K562 (cell line): ENCODE data around the gene FBXO11. TPM values are rescaled to one million over a fixed set of nuclear protein-coding genes. Genes with fewer than 3 reads are reported as not detected.
A peak's percentile ranks its signal among the peaks of the same experiment; 100 is the strongest.

ENCODE experiments used
- ATAC-seq: fragments of 200-7000 bp; cut with Tn5 transposase; 3 replicates; pipeline ENCODE4 v1.9.1; 2020; ENCODE audit warnings: moderate library complexity
- BruUV-seq: library from RNA; stranded (reverse); fragments of 400-500 nt; replicated peaks from 2 replicates; lab custom pipeline; 2021; lab: Mats Ljungman, UMichigan
- CTCF ChIA-PET: fragments of 300-600 bp; formaldehyde crosslinking; extraction: SDS; loops from one replicate; lab custom pipeline; 2021; ENCODE audit warnings: low intra/inter-chr PET ratio; lab: Yijun Ruan, JAX
- POLR2A ChIA-PET: fragments of 300-600, 350-650 bp; sonication (Branson Sonifier 250); formaldehyde crosslinking; extraction: SDS; loops from one replicate; lab custom pipeline; 2021; ENCODE audit warnings: antibody characterized with exemption, inconsistent platforms; lab: Yijun Ruan, JAX
- DNase-seq, 4 experiments: peaks; one replicate each; pipeline versions ENCODE4 v3.0.0 to v3.0.0-alpha.2; 2011 to 2018; ENCODE audit warnings: low spot score in 3 of 4, mixed read lengths in 3 of 4; ENCODE audit errors: extremely low read depth in 1 of 4
- FAIRE-seq: peaks from 2 replicates; lab custom pipeline; 2011; peaks lifted over from hg19 to GRCh38; lab: Jason Lieb, UNC
- H2AFZ ChIP-seq: 2 replicates; pipeline ENCODE4 v1.6.0; 2011; ENCODE audit warnings: low read depth, low read length, control low read depth, inconsistent platforms
- H3K27ac ChIP-seq: fragments of 200-600 bp; 3 replicates; pipeline ENCODE4 v1.8.0; 2011; ENCODE audit warnings: low read depth, mild to moderate bottlenecking, control low read depth, inconsistent platforms, low read length, moderate library complexity, mixed read lengths; ENCODE audit errors: extremely low read depth
- H3K27me3 ChIP-seq, 2 experiments: fragments of 300-600 bp in 1 of 2; 2 replicates in 1 of 2; 3 replicates in 1 of 2; pipeline versions ENCODE4 v1.6.0 to v1.8.0; 2011; ENCODE audit warnings: inconsistent platforms in 2 of 2, low read length in 2 of 2, mild to moderate bottlenecking in 1 of 2, mixed read lengths in 1 of 2, moderate library complexity in 1 of 2; ENCODE audit not compliant: control insufficient read depth in 2 of 2, insufficient read depth in 2 of 2
- H3K36me3 ChIP-seq: fragments of 300-600 bp; 3 replicates; pipeline ENCODE4 v1.8.0; 2011; ENCODE audit warnings: mild to moderate bottlenecking, low read length, inconsistent platforms; ENCODE audit not compliant: control insufficient read depth, insufficient read depth
- H3K4me1 ChIP-seq, 2 experiments: fragments of 200-600 bp in 1 of 2; replicated peaks in 1 of 2; 2 replicates in 1 of 2; 3 replicates in 1 of 2; pipeline versions ENCODE4 v1.5.1 to v1.8.0; 2011; ENCODE audit warnings: inconsistent platforms in 2 of 2, low read length in 2 of 2, mild to moderate bottlenecking in 1 of 2, mixed read lengths in 1 of 2, moderate library complexity in 1 of 2; ENCODE audit not compliant: control insufficient read depth in 2 of 2, insufficient read depth in 2 of 2
- H3K4me2 ChIP-seq: 2 replicates; pipeline ENCODE4 v1.6.1; 2011; ENCODE audit warnings: low read length, control low read depth, inconsistent platforms, mixed read lengths; ENCODE audit not compliant: insufficient read depth
- H3K4me3 ChIP-seq: fragments of 200-600 bp; sonication (generic), shearing (Covaris generic); 2 replicates; pipeline ENCODE4 v1.5.1; 2016; ENCODE audit warnings: control low read depth, inconsistent platforms
- H3K79me2 ChIP-seq: fragments of 200-600 bp; 3 replicates; pipeline ENCODE4 v1.8.0; 2011; ENCODE audit warnings: low read length, inconsistent platforms; ENCODE audit not compliant: control insufficient read depth, insufficient read depth
- H3K9ac ChIP-seq, 2 experiments: 2 replicates each; pipeline versions ENCODE4 v1.6.0 to v1.6.1; 2011; ENCODE audit warnings: low read depth in 2 of 2, low read length in 2 of 2, control low read depth in 1 of 2, inconsistent platforms in 1 of 2, mild to moderate bottlenecking in 1 of 2, mixed read lengths in 1 of 2; ENCODE audit not compliant: insufficient read depth in 1 of 2
- H3K9me1 ChIP-seq: one replicate; pipeline ENCODE4 v1.6.0; 2011; ENCODE audit warnings: inconsistent platforms, mild to moderate bottlenecking, low read length, moderate library complexity; ENCODE audit not compliant: control insufficient read depth, insufficient read depth
- H3K9me3 ChIP-seq: replicated peaks from 2 replicates; pipeline ENCODE4 v1.5.1; 2011; ENCODE audit warnings: low read depth, low read length, inconsistent platforms; ENCODE audit not compliant: control insufficient read depth, insufficient read depth
- H4K20me1 ChIP-seq: replicated peaks from 2 replicates; pipeline ENCODE4 v1.6.1; 2011; ENCODE audit warnings: low read length, inconsistent platforms, mixed read lengths; ENCODE audit not compliant: control insufficient read depth, insufficient read depth
- BCOR ChIP-seq: fragments of 450-650 bp; IDR thresholded peaks from 2 replicates; pipeline ENCODE4 v1.6.1; 2016
- BMI1 ChIP-seq: fragments of 150-350 bp; IDR thresholded peaks from 2 replicates; pipeline ENCODE4 v1.6.1; 2014; ENCODE audit warnings: low read length
- BRD4 ChIP-seq: fragments of 200-600 bp; sonication (generic); IDR thresholded peaks from 2 replicates; pipeline ENCODE4 v1.6.1; 2017; ENCODE audit warnings: inconsistent platforms
- CXXC5 ChIP-seq: fragments of 250-450 bp; sonication (Bioruptor Pico); IDR thresholded peaks from 2 replicates; pipeline ENCODE4 v1.8.0; 2022; ENCODE audit warnings: inconsistent platforms, mild to moderate bottlenecking, moderate library complexity
- HDAC1 ChIP-seq, 2 experiments: fragments of 450-650 bp; IDR thresholded peaks; 2 replicates each; pipeline ENCODE4 v1.6.1; 2016 to 2017; ENCODE audit warnings: inconsistent platforms in 1 of 2, mild to moderate bottlenecking in 1 of 2, moderate library complexity in 1 of 2
- NR1H2 ChIP-seq: sonication (generic); formaldehyde crosslinking; IDR thresholded peaks from 2 replicates; pipeline ENCODE4 v1.4.0; 2020; ENCODE audit warnings: mild to moderate bottlenecking, missing genetic modification reagents
- PHF21A ChIP-seq: fragments of 450-650 bp; IDR thresholded peaks from 2 replicates; pipeline ENCODE4 v1.6.1; 2017; ENCODE audit warnings: low read depth, borderline replicate concordance
- SAFB2 ChIP-seq: fragments of 200-400 bp; formaldehyde crosslinking; IDR thresholded peaks from 2 replicates; pipeline ENCODE4 v1.6.1; 2018; ENCODE audit warnings: borderline replicate concordance, low read length, low read depth, moderate library complexity; ENCODE audit not compliant: severe bottlenecking
- SNIP1 ChIP-seq: fragments of 450-650 bp; IDR thresholded peaks from 2 replicates; pipeline ENCODE4 v1.7.1; 2017; ENCODE audit warnings: low read depth, mild to moderate bottlenecking
- SPI1 ChIP-seq: IDR thresholded peaks from 2 replicates; pipeline ENCODE4 v1.6.1; 2011; ENCODE audit warnings: low read depth, low read length, control low read depth, borderline replicate concordance
- TAF1 ChIP-seq: IDR thresholded peaks from 2 replicates; pipeline ENCODE4 v1.6.1; 2011; ENCODE audit warnings: mild to moderate bottlenecking, low read length, moderate library complexity; ENCODE audit not compliant: insufficient read depth, control insufficient read depth, severe bottlenecking; ENCODE audit errors: extremely low read depth
- TEAD1 ChIP-seq, 2 experiments: fragments of 450-650 bp in 1 of 2; sonication (generic) in 1 of 2; formaldehyde crosslinking; IDR thresholded peaks; 2 replicates each; pipeline versions ENCODE4 v1.4.0 to v1.8.0; 2020 to 2022; ENCODE audit warnings: mild to moderate bottlenecking in 2 of 2, missing genetic modification reagents in 1 of 2
- TEAD4 ChIP-seq, 2 experiments: sonication (generic) in 1 of 2; formaldehyde crosslinking in 1 of 2; IDR thresholded peaks; 2 replicates each; pipeline versions ENCODE4 v1.6.1 to v1.8.0; 2012 to 2022; ENCODE audit warnings: borderline replicate concordance in 1 of 2, inconsistent platforms in 1 of 2, low read length in 1 of 2, mild to moderate bottlenecking in 1 of 2, missing genetic modification reagents in 1 of 2
- TRIM28 ChIP-seq: fragments of 450-650 bp; IDR thresholded peaks from 2 replicates; pipeline ENCODE4 v1.6.1; 2017
- XRCC5 ChIP-seq: fragments of 200-400 bp; formaldehyde crosslinking; IDR thresholded peaks from 2 replicates; pipeline ENCODE4 v1.6.1; 2017; ENCODE audit warnings: low read depth, mild to moderate bottlenecking, low read length
- ZBED1 ChIP-seq: IDR thresholded peaks from 2 replicates; pipeline ENCODE4 v1.6.1; 2014
- WGBS: fragments of 100-300 bp; shearing (Covaris generic); methylation state at CpG from one replicate; pipeline ENCODE4 v1.1.6; 2016; ENCODE audit warnings: low coverage, mixed read lengths; ENCODE audit not compliant: insufficient coverage; ENCODE audit errors: missing lambda C conversion rate; 5-methylcytosine and 5-hydroxymethylcytosine counted together
- in situ Hi-C: fragments of 300-500 bp; cut with MboI; formaldehyde crosslinking; loops from 4 replicates; pipeline ENCODE4 v1.15.0; 2018; ENCODE audit warnings: inconsistent platforms, mixed read lengths
- intact Hi-C: fragments of 100-400 bp; cut with micrococcal nuclease; formaldehyde crosslinking; loops from 2 replicates; pipeline ENCODE4 v1.14.2; 2022
- polyA plus RNA-seq, 8 experiments: library from polyadenylated mRNA; depleted of rRNA in 4 of 8; stranded (reverse) in 5 of 8; unstranded in 3 of 8; fragments of >200 nt; fragmentation: Nextera tagmentation in 2 of 8; fragmentation: Illumina TruSeq in 1 of 8; extraction: Ambion mirVana in 2 of 8; extraction: Trizol in 1 of 8; gene quantifications; 2 replicates each; pipeline versions ENCODE4 v1.2.1 to v1.2.3, GENCODE V29; 2011 to 2014; ENCODE audit warnings: inconsistent platforms in 1 of 8, missing spikeins in 1 of 8
- total RNA-seq, 7 experiments: library from RNA; depleted of rRNA in 6 of 7; stranded (reverse); fragments of >200 nt in 6 of 7; fragmentation: Illumina TruSeq in 2 of 7; extraction: Trizol in 2 of 7; gene quantifications; 2 replicates each; pipeline versions ENCODE4 v1.2.1 to v1.2.3, GENCODE V29; 2011 to 2021; ENCODE audit warnings: low replicate concordance in 1 of 7
- TF ChIP-seq, protein P1 (sequence below): sonication (generic); formaldehyde crosslinking; IDR thresholded peaks from 2 replicates; pipeline ENCODE4 v1.8.0; 2022; ENCODE audit warnings: mild to moderate bottlenecking, missing genetic modification reagents
- TF ChIP-seq, protein P2 (sequence below): sonication (generic); formaldehyde crosslinking; IDR thresholded peaks from 2 replicates; pipeline ENCODE4 v1.8.1; 2023; ENCODE audit warnings: mild to moderate bottlenecking, missing genetic modification reagents, moderate library complexity

The FBXO11 gene
- total and polyA plus RNA-seq, 9 of the 15 experiments (the other 6 are each of a cell fraction or from before 2014, with no cell fraction given), result 8.8 to 44.5 (median 24.1) TPM

DNA sequence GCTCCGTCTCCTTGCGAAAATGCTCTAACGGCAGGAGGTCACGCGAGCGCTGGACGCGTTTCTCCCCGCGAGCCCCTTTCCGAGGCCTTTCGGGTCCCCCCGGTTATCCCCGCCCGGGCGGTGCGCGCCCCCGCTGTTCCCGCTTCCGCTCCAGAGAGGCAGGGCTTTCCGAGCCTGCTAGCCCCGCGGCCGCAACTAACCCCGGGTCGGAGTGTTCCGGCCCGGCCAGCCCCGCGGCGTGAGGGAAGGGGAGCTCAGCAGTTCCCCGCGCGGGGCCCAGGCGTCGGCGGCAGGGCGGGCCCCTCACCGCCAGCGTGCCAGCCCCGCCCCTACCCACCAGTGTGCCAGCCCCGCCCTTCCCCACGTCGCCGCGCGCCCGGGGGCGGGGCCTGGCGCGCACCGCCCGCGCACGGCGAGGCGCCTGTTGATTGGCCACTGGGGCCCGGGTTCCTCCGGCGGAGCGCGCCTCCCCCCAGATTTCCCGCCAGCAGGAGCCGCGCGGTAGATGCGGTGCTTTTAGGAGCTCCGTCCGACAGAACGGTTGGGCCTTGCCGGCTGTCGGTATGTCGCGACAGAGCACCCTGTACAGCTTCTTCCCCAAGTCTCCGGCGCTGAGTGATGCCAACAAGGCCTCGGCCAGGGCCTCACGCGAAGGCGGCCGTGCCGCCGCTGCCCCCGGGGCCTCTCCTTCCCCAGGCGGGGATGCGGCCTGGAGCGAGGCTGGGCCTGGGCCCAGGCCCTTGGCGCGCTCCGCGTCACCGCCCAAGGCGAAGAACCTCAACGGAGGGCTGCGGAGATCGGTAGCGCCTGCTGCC, 123.4 kb downstream of the FBXO11 start, which contains the start of gene MSH6:
Gene MSH6 (plus strand): TSS at position 475 of the 815 bp plus-strand sequence. CDS start 89 bp downstream, at position 564.
- intact Hi-C loops, result no loop called here
- peak; percentile 35 for FAIRE-seq
- TF ChIP-seq PHF21A, result no peak
- no peak for TF ChIP-seq BCOR
- peak; percentile 82; the same call in 1 of the 2 replicates for TF ChIP-seq NR1H2 (CRISPR knock-in tag)
- TF ChIP-seq HDAC1 (IDR thresholded peaks at IDR 0.05), result peak in 1 of 2 experiments; percentile 75; a peak in 2 of 4 replicates
- no peak for TF ChIP-seq XRCC5
- peak in 1 of 2 experiments; percentile 67; a peak in 1 of 4 replicates for TF ChIP-seq TEAD1 (CRISPR knock-in tag; IDR thresholded peaks at IDR 0.05)
- TF ChIP-seq ZBED1, result peak; percentile 99
- TF ChIP-seq BRD4, result peak; percentile 68; the same call in 1 of the 2 replicates
- no peak for TF ChIP-seq SAFB2
- TF ChIP-seq CXXC5, result peak; percentile 98
- TF ChIP-seq TAF1, result peak; percentile 74
- 0 out of 2 replicates have a peak, but pooled peaks have one; percentile 4 for TF ChIP-seq SPI1
- TF ChIP-seq, protein P1, sequence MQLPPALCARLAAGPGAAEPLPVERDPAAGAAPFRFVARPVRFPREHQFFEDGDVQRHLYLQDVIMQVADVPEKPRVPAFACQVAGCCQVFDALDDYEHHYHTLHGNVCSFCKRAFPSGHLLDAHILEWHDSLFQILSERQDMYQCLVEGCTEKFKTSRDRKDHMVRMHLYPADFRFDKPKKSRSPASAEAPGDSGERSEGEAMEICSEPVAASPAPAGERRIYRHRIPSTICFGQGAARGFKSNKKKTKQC (CRISPR knock-in tag), result peak; percentile 75; the same call in 1 of the 2 replicates
- TF ChIP-seq, protein P2, sequence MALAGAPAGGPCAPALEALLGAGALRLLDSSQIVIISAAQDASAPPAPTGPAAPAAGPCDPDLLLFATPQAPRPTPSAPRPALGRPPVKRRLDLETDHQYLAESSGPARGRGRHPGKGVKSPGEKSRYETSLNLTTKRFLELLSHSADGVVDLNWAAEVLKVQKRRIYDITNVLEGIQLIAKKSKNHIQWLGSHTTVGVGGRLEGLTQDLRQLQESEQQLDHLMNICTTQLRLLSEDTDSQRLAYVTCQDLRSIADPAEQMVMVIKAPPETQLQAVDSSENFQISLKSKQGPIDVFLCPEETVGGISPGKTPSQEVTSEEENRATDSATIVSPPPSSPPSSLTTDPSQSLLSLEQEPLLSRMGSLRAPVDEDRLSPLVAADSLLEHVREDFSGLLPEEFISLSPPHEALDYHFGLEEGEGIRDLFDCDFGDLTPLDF (CRISPR knock-in tag), result peak; percentile 98
- TF ChIP-seq BMI1, result no peak
- TF ChIP-seq SNIP1, result no peak
- no peak; the same call in 1 of the 2 replicates for TF ChIP-seq TRIM28
- TF ChIP-seq TEAD4 (IDR thresholded peaks at IDR 0.05; ENCODE audit: low read length), result 0 out of 2 replicates have a peak, but pooled peaks have one; percentile 34
- no peak for TF ChIP-seq TEAD4 (CRISPR knock-in tag; IDR thresholded peaks at IDR 0.05; ENCODE audit: borderline replicate concordance)

More for the DNA sequence above, 123.4 kb downstream of the FBXO11 start, which contains the start of gene MSH6:
- H3K4me1 ChIP-seq, result peaks cover 9 to 30% of the 10 kb centered on the region in 2 experiments; a peak in 4 of 5 replicates
- WGBS, result under 1% methylated on average over 53 of the region's 98 CpGs
- CTCF ChIA-PET, result interaction anchor here (0.7 kb wide), 1 partner anchor 859 kb away, joined by 3 read pairs; no protein-coding TSS in a partner anchor
- peaks cover 35% of the 10 kb centered on the region; the same call in 1 of the 3 replicates for H3K36me3 ChIP-seq
- H2AFZ ChIP-seq, result peak within 1 kb of the TSS; percentile 97
- H3K9me1 ChIP-seq, result peaks cover 6% of the 10 kb centered on the region
- peak within 1 kb of the TSS; percentile 97 for H3K27ac ChIP-seq
- H3K9ac ChIP-seq, result peak within 1 kb of the TSS; percentile 89 to 100
- H3K9me3 ChIP-seq, result no peaks in the 10 kb centered on the region
- H3K4me2 ChIP-seq, result peak within 1 kb of the TSS; percentile 95
- POLR2A ChIA-PET, result interaction anchor here (0.6 to 2.5 kb wide), 12 partner anchors 11 to 815 kb away, joined by 3 to 10 read pairs (median 4); no protein-coding TSS in a partner anchor
- in situ Hi-C loops, result no loop called here
- ATAC-seq, result peak; percentile 89
- peaks cover 35% of the 10 kb centered on the region for H4K20me1 ChIP-seq
- H3K27me3 ChIP-seq, result no peaks in the 10 kb centered on the region
- DNase-seq, result peak; percentile 92 to 97 (median 96)
- H3K79me2 ChIP-seq, result peaks cover 48% of the 10 kb centered on the region
- peak within 1 kb of the TSS; percentile 97 for H3K4me3 ChIP-seq
- BruUV-seq, result no TSS peak
